Measurements from ENCODE around the gene ONECUT1. TPM values are rescaled to one million over a fixed set of nuclear protein-coding genes. Genes with fewer than 3 reads are reported as not detected.

Gene ONECUT1
- total and polyA plus RNA-seq, 2 donors from 2014 or later = not detected

DNA sequence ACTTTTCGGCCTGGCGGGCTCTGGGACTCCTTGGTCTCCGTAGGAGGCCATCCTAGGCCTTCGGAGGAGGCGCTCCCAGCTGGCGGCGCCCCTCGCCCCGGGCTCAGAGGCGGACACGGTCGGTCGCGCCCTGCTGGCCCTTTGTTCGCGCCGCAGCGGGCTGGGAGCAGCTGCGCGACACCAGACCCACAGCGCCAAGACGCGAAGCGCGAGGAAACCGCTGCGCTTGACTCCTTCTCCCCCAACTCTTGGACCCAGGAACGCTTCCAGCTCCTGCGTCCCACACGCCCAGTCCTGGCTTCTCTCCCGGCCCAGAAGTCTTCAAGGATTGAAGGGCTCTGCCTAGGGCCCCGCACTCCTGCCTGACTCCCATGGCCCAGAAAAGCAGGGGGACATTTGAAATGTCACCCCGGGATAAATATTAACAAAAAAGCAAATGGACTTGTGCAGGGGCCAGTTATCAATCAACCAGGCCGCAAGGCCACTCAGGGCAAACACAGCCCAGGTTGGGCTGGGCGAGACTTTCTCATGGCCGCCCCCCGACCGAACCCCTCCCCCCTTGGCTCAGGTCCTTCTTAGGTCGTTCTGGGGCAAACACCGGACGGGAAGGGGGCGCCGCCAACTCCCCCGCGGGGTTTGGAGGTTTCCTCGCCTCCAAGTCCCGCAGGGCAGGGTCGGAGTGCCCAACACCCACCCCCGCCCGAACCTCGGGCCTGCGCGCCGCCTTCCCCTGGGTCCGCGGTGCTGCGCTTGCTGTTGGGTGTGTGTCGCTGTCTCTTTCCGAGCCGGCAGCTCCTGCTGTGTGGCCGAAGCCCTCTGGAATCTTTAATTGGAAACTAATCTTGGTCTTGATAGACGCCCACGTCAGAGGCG, 5.1 kb downstream of the ONECUT1 start:
- Histone ChIP-seq H3K9ac (ENCODE audit: low read length in 3 of 3) (no peak overlapping the region), H3K4me3 (ENCODE audit: low read length in 3 of 3) (no peak overlapping the region), H3K9me3 (ENCODE audit: control insufficient read depth in 2 of 3, insufficient read depth in 1 of 3, low read length in 3 of 3) (no peaks in the 10 kb centered on the region), H3K27ac (ENCODE audit: low read depth in 2 of 2, low read length in 2 of 2) (no peak overlapping the region), H3K27me3 (ENCODE audit: control insufficient read depth, insufficient read depth, low read length) (peaks cover 72% of the 10 kb centered on the region), H3K4me1 (ENCODE audit: control insufficient read depth in 2 of 3, insufficient read depth in 2 of 3, low read depth in 1 of 3, low read length in 3 of 3) (peaks cover 0 to 23% (median 4%) of the 10 kb centered on the region in 3 donors), H3K36me3 (ENCODE audit: control insufficient read depth in 2 of 3, insufficient read depth in 3 of 3, low read length in 3 of 3) (no peaks in the 10 kb centered on the region)
- FAIRE-seq (no peak), DNase-seq (peak in 3 of 5 donors; percentile 42 to 63 (median 43))
- TF ChIP-seq, protein P1, sequence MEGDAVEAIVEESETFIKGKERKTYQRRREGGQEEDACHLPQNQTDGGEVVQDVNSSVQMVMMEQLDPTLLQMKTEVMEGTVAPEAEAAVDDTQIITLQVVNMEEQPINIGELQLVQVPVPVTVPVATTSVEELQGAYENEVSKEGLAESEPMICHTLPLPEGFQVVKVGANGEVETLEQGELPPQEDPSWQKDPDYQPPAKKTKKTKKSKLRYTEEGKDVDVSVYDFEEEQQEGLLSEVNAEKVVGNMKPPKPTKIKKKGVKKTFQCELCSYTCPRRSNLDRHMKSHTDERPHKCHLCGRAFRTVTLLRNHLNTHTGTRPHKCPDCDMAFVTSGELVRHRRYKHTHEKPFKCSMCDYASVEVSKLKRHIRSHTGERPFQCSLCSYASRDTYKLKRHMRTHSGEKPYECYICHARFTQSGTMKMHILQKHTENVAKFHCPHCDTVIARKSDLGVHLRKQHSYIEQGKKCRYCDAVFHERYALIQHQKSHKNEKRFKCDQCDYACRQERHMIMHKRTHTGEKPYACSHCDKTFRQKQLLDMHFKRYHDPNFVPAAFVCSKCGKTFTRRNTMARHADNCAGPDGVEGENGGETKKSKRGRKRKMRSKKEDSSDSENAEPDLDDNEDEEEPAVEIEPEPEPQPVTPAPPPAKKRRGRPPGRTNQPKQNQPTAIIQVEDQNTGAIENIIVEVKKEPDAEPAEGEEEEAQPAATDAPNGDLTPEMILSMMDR (IDR thresholded peaks at IDR 0.05; ENCODE audit: borderline replicate concordance, extremely low read depth, insufficient read depth) = no peak
- intact Hi-C loops (cut with DNase I) = loop anchor here (10.0 kb wide), 1 partner anchor 410 kb away; no protein-coding TSS in a partner anchor

DNA sequence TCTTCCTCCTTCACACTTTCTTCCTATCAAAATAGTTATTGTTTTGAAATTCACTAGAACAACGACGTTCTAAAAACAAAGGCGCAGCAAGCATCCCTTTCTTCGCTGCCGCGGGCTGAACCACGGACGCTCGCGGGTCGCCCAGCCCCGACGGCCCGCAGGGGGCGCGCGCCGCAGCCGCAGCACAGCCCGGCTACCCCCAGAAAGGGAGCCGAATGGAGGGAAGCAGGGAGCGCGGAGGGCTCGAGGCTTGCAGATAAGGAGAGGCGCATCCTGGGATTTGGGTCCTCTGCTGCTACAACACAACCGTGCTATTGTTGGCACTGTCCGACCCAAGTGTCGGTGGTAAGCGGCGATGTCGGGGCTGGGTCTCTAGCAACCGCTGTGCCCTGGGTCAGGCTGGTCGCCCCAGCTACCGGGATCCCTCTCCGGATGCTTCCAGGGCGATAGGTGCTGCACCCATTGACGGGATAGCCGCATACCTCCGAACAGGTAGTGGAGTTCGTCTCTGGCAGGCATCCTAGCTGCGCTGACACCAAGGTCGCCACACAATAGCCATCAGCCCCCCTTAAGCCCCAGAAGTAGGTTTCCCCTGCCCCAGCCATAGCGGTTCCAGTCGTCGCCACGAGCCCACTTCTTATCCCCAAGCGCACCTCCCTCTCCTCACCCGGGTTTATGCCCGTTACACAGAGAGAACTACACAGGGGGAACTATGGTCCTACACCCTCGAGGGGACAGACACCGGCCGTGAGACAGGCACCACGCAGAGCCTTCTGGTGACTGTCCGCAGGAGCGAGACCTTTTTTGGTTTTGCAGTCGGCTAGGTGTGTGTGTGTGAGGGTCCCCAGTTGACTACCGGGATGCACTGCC, 6.0 kb downstream of the ONECUT1 start:
- H3K9me3 ChIP-seq (ENCODE audit: control insufficient read depth in 2 of 3, insufficient read depth in 1 of 3, low read length in 3 of 3) = no peaks in the 10 kb centered on the region
- intact Hi-C loops (cut with DNase I) = loop anchor here (10.0 kb wide), 1 partner anchor 411 kb away; no protein-coding TSS in a partner anchor
- no peak for FAIRE-seq
- H3K27ac ChIP-seq (ENCODE audit: low read depth in 2 of 2, low read length in 2 of 2) = no peak overlapping the region
- no peak overlapping the region for H3K9ac ChIP-seq (ENCODE audit: low read length in 3 of 3)
- peak in 4 of 5 donors; percentile 50 to 65 (median 55) for DNase-seq
- peaks cover 0 to 15% (median 4%) of the 10 kb centered on the region in 3 donors for H3K4me1 ChIP-seq (ENCODE audit: control insufficient read depth in 2 of 3, insufficient read depth in 2 of 3, low read depth in 1 of 3, low read length in 3 of 3)
- peaks cover 66% of the 10 kb centered on the region for H3K27me3 ChIP-seq (ENCODE audit: control insufficient read depth, insufficient read depth, low read length)
- TF ChIP-seq, protein P1 (IDR thresholded peaks at IDR 0.05; ENCODE audit: borderline replicate concordance, extremely low read depth, insufficient read depth) = peak; percentile 22
- H3K4me3 ChIP-seq (ENCODE audit: low read length in 3 of 3) = no peak overlapping the region
- H3K36me3 ChIP-seq (ENCODE audit: control insufficient read depth in 2 of 3, insufficient read depth in 3 of 3, low read length in 3 of 3) = no peaks in the 10 kb centered on the region

DNA sequence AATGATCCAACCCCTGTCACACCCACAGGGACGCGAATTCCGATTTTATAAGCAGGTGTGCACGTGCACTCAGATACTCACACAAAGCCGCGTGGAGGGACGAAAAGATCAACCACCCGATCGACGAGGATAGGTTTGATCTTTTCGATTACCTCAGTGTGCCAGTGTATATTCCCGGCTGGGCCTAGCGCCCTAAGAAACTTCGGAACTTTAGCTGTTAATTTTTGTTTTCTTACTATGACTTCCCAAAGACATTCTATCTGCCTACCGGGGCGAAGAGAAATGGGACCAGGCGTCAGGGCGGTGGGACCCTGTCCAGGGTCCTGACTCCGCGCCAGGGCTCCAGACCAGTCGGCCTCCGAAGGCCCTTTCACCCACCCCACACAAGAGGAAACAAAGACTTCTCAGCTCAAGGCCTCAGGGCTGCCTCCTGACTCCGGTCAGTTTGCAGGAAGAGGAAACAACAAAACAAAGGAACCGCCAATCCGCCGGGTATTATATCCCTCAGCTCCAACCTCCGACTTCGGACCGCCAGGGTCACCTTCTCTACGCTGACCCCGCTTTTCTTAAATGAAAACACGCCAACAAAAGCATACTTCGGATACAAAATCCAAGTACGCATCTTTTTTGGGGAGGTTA, 6.8 kb downstream of the ONECUT1 start:
- no peak overlapping the region for H3K4me3 ChIP-seq (ENCODE audit: low read length in 3 of 3)
- intact Hi-C loops (cut with DNase I) = loop anchor here (10.0 kb wide), 1 partner anchor 411 kb away; no protein-coding TSS in a partner anchor
- TF ChIP-seq, protein P1 (IDR thresholded peaks at IDR 0.05; ENCODE audit: borderline replicate concordance, extremely low read depth, insufficient read depth) = no peak
- DNase-seq = peak in 4 of 5 donors; percentile 68 to 81 (median 76)
- H3K27ac ChIP-seq (ENCODE audit: low read depth in 2 of 2, low read length in 2 of 2) = no peak overlapping the region
- no peak for FAIRE-seq
- peaks cover 0 to 12% (median 4%) of the 10 kb centered on the region in 3 donors for H3K4me1 ChIP-seq (ENCODE audit: control insufficient read depth in 2 of 3, insufficient read depth in 2 of 3, low read depth in 1 of 3, low read length in 3 of 3)
- H3K9me3 ChIP-seq (ENCODE audit: control insufficient read depth in 2 of 3, insufficient read depth in 1 of 3, low read length in 3 of 3) = no peaks in the 10 kb centered on the region
- H3K9ac ChIP-seq (ENCODE audit: low read length in 3 of 3) = no peak overlapping the region
- no peaks in the 10 kb centered on the region for H3K36me3 ChIP-seq (ENCODE audit: control insufficient read depth in 2 of 3, insufficient read depth in 3 of 3, low read length in 3 of 3)
- peaks cover 63% of the 10 kb centered on the region for H3K27me3 ChIP-seq (ENCODE audit: control insufficient read depth, insufficient read depth, low read length)

All from kidney (tissue), 14 donors.